Uterus (tissue), 2 donors: ENCODE data around the gene PRRC2B.

Source experiments
- CTCF ChIP-seq, 4 experiments: fragments of 200-600 bp in 2 of 4; fragments of 450-650 bp in 2 of 4; sonication (generic) in 2 of 4; IDR thresholded peaks; one replicate each; pipeline ENCODE4 v1.5.1; 2016 to 2019; ENCODE audit warnings: antibody characterized with exemption in 4 of 4, mild to moderate bottlenecking in 2 of 4, moderate library complexity in 1 of 4
- POLR2A ChIP-seq, 2 donors: fragments of 450-650 bp; IDR thresholded peaks; one replicate each; pipeline ENCODE4 v1.6.1; 2016; ENCODE audit warnings: antibody characterized with exemption in 2 of 2, mild to moderate bottlenecking in 1 of 2, moderate library complexity in 1 of 2

GRCh38 chr9:131487621-131488031 is 93.7 kb downstream of the PRRC2B start:
- TF ChIP-seq CTCF (IDR thresholded peaks at IDR 0.05) (no peak), POLR2A (IDR thresholded peaks at IDR 0.05) (no peak)
